ENCODE data around the gene ANKLE1.
A peak's percentile ranks its signal among the peaks of the same experiment; 100 is the strongest.

Gene ANKLE1

DNA sequence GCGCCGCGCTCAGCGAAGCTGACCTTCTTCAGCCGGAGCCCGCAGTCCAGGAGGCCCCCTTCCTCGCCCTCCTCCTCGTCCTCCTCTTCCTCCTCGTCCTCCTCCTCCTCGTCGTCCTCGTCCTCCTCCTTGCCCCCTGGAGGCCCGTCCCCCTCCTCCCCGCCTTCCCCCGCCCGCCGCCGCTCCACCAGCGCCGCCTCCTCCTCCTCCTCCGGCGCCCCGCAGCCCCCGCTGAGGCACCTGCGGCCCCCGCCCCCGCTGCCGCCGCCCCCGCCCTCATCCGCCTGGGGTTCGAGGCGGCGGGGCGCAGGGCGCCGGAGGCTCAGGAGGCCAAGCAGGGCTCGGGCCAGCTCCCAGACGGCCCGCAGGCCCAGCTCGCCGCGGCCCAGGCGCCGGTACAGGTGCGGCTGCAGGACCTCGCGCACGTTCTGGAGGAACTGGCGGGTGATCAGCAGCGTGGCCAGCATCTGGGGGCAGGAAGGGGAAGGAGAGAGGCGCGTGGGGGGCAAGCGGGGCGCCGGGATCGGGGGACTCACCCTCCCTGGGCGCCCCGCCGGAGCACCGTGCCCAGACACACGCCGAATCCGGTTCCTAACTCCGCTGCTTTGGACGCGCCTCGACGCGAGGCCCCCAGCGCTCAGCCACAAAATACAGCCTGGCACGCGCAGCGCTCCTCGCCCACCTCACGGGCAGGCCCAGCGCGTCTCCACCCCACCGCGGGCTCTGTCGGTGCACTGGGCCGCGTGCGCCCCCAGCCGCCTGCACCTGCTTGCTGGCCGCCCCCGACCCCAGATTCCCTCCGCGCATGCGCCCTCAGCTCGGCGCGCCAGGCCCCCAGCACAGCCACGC lies 47.0 kb downstream of the ANKLE1 start:
- H3K9me3 ChIP-seq (ENCODE audit: control insufficient read depth, insufficient read depth, low read depth, low read length), result no peaks in the 10 kb centered on the region
- TF ChIP-seq ZNF214 (tag by site-specific recombination; IDR thresholded peaks at IDR 0.05; ENCODE audit: borderline replicate concordance) (no peak), ZNF335 (tag by site-specific recombination; conservative IDR thresholded peaks at IDR 0.05) (peak; percentile 38; the same call in 1 of the 2 replicates), EGR2 (tag by site-specific recombination; IDR thresholded peaks at IDR 0.05; ENCODE audit: low read depth) (peak; percentile 30; the same call in 1 of the 2 replicates), GLIS1 (tag by site-specific recombination; IDR thresholded peaks at IDR 0.05) (peak; percentile 51; the same call in 1 of the 2 replicates), KLF8 (tag by site-specific recombination; IDR thresholded peaks at IDR 0.05) (no peak), WT1 (tag by site-specific recombination; IDR thresholded peaks at IDR 0.05) (0 out of 2 replicates have a peak, but pooled peaks have one; percentile 21), ZBTB20 (tag by site-specific recombination; IDR thresholded peaks at IDR 0.05) (0 out of 2 replicates have a peak, but pooled peaks have one; percentile 5), ZNF112 (tag by site-specific recombination; IDR thresholded peaks at IDR 0.05) (no peak), ZEB2 (tag by site-specific recombination; IDR thresholded peaks at IDR 0.05) (0 out of 2 replicates have a peak, but pooled peaks have one; percentile 5), ZNF404 (tag by site-specific recombination; IDR thresholded peaks at IDR 0.05) (no peak), ZNF324 (tag by site-specific recombination; IDR thresholded peaks at IDR 0.05) (no peak), KLF9 (tag by site-specific recombination; IDR thresholded peaks at IDR 0.05; ENCODE audit: low read depth) (no peak), ZNF707 (tag by site-specific recombination; IDR thresholded peaks at IDR 0.05) (no peak), ZFHX2 (tag by site-specific recombination; conservative IDR thresholded peaks at IDR 0.05) (peak; percentile 53), ZBTB11 (tag by site-specific recombination; conservative IDR thresholded peaks at IDR 0.05; ENCODE audit: low read depth) (0 out of 2 replicates have a peak, but pooled peaks have one; percentile 2), ZNF140 (tag by site-specific recombination; IDR thresholded peaks at IDR 0.05) (no peak), ZNF37A (tag by site-specific recombination; IDR thresholded peaks at IDR 0.05) (no peak)
- TF ChIP-seq, protein P1, sequence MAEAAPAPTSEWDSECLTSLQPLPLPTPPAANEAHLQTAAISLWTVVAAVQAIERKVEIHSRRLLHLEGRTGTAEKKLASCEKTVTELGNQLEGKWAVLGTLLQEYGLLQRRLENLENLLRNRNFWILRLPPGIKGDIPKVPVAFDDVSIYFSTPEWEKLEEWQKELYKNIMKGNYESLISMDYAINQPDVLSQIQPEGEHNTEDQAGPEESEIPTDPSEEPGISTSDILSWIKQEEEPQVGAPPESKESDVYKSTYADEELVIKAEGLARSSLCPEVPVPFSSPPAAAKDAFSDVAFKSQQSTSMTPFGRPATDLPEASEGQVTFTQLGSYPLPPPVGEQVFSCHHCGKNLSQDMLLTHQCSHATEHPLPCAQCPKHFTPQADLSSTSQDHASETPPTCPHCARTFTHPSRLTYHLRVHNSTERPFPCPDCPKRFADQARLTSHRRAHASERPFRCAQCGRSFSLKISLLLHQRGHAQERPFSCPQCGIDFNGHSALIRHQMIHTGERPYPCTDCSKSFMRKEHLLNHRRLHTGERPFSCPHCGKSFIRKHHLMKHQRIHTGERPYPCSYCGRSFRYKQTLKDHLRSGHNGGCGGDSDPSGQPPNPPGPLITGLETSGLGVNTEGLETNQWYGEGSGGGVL (tag by site-specific recombination; IDR thresholded peaks at IDR 0.05), result peak; percentile 63
- TF ChIP-seq, protein P2, sequence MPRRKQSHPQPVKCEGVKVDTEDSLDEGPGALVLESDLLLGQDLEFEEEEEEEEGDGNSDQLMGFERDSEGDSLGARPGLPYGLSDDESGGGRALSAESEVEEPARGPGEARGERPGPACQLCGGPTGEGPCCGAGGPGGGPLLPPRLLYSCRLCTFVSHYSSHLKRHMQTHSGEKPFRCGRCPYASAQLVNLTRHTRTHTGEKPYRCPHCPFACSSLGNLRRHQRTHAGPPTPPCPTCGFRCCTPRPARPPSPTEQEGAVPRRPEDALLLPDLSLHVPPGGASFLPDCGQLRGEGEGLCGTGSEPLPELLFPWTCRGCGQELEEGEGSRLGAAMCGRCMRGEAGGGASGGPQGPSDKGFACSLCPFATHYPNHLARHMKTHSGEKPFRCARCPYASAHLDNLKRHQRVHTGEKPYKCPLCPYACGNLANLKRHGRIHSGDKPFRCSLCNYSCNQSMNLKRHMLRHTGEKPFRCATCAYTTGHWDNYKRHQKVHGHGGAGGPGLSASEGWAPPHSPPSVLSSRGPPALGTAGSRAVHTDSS (tag by site-specific recombination; IDR thresholded peaks at IDR 0.05), result peak; percentile 89
- POLR2A ChIA-PET, result interaction anchor here (0.6 to 2.6 kb wide), 5 partner anchors 11 to 1839 kb away, joined by 3 to 13 read pairs (median 5); partner anchors contain the start of genes DDA1 and MRPL34
- peak overlapping the region; percentile 28 for H3K4me3 ChIP-seq (ENCODE audit: low read depth, low read length)
- H3K27ac ChIP-seq (ENCODE audit: extremely low read depth, low read depth, low read length), result peak overlapping the region; percentile 53; the same call in 1 of the 2 replicates
- CTCF ChIA-PET, result interaction anchor here (0.7 kb wide), 1 partner anchor 19 kb away, joined by 3 read pairs; no protein-coding TSS in a partner anchor
- peaks cover 1% of the 10 kb centered on the region; the same call in 1 of the 2 replicates for H3K4me1 ChIP-seq (ENCODE audit: control insufficient read depth, insufficient read depth, low read length)
- H3K36me3 ChIP-seq (ENCODE audit: control insufficient read depth in 2 of 2, insufficient read depth in 1 of 2, low read length in 2 of 2), result peaks cover 0 to 20% of the 10 kb centered on the region in 2 experiments; a peak in 2 of 3 replicates

Measured in HEK293 (cell line).